ENCODE data around the gene FUT2.

GRCh38 chr19:48750771-48751504, 55.2 kb downstream of the FUT2 start:
- TF ChIP-seq, protein P1, sequence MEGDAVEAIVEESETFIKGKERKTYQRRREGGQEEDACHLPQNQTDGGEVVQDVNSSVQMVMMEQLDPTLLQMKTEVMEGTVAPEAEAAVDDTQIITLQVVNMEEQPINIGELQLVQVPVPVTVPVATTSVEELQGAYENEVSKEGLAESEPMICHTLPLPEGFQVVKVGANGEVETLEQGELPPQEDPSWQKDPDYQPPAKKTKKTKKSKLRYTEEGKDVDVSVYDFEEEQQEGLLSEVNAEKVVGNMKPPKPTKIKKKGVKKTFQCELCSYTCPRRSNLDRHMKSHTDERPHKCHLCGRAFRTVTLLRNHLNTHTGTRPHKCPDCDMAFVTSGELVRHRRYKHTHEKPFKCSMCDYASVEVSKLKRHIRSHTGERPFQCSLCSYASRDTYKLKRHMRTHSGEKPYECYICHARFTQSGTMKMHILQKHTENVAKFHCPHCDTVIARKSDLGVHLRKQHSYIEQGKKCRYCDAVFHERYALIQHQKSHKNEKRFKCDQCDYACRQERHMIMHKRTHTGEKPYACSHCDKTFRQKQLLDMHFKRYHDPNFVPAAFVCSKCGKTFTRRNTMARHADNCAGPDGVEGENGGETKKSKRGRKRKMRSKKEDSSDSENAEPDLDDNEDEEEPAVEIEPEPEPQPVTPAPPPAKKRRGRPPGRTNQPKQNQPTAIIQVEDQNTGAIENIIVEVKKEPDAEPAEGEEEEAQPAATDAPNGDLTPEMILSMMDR (conservative IDR thresholded peaks at IDR 0.05 in 1 of 2, IDR thresholded peaks at IDR 0.05 in 1 of 2; ENCODE audit: low read depth in 1 of 2, low read length in 2 of 2) = no peak
- TF ChIP-seq EZH2 (IDR thresholded peaks at IDR 0.05; ENCODE audit: low read length, missing control alignments) = no peak
